H9 (cell line): ENCODE data around the gene DCAF7. TPM values are rescaled to one million over a fixed set of nuclear protein-coding genes. Genes with fewer than 3 reads are reported as not detected.

Experiments used
- DNase-seq: peaks from one replicate; pipeline ENCODE4 v3.0.0-alpha.2; 2017
- H2AFZ ChIP-seq: one replicate; pipeline ENCODE4 v1.6.1; 2013; ENCODE audit warnings: mild to moderate bottlenecking, low read length, control low read depth, moderate library complexity
- H2AK5ac ChIP-seq: 2 replicates; pipeline ENCODE4 v1.6.1; 2013; ENCODE audit warnings: low read length, control low read depth, mixed read lengths; ENCODE audit not compliant: insufficient read length
- H2BK120ac ChIP-seq: one replicate; pipeline ENCODE4 v1.6.1; 2013; ENCODE audit warnings: low read depth, mild to moderate bottlenecking, low read length, control low read depth, inconsistent platforms; ENCODE audit not compliant: poor library complexity, severe bottlenecking
- H2BK12ac ChIP-seq: 2 replicates; pipeline ENCODE4 v1.6.1; 2013; ENCODE audit warnings: low read length, control low read depth, mixed read lengths, low read depth; ENCODE audit not compliant: insufficient read length
- H2BK15ac ChIP-seq: 2 replicates; pipeline ENCODE4 v1.6.1; 2013; ENCODE audit warnings: low read depth, low read length, control low read depth
- H2BK20ac ChIP-seq: one replicate; pipeline ENCODE4 v1.6.1; 2013; ENCODE audit warnings: low read depth, mild to moderate bottlenecking, low read length, control low read depth, inconsistent platforms; ENCODE audit not compliant: poor library complexity, severe bottlenecking
- H2BK5ac ChIP-seq: 2 replicates; pipeline ENCODE4 v1.6.1; 2013; ENCODE audit warnings: low read length, control low read depth, mixed read lengths; ENCODE audit not compliant: insufficient read length
- H3K14ac ChIP-seq: 2 replicates; pipeline ENCODE4 v1.6.1; 2013; ENCODE audit warnings: low read length, control low read depth; ENCODE audit not compliant: insufficient read depth
- H3K18ac ChIP-seq: 2 replicates; pipeline ENCODE4 v1.6.1; 2013; ENCODE audit warnings: low read depth, mild to moderate bottlenecking, mixed read lengths, low read length, control low read depth; ENCODE audit not compliant: insufficient read length
- H3K23ac ChIP-seq: 2 replicates; pipeline ENCODE4 v1.6.1; 2013; ENCODE audit warnings: low read length, control low read depth, mixed read lengths, low read depth; ENCODE audit not compliant: insufficient read length
- H3K23me2 ChIP-seq: 2 replicates; pipeline ENCODE4 v1.6.1; 2013; ENCODE audit warnings: low read depth, mild to moderate bottlenecking, mixed read lengths, low read length, control low read depth; ENCODE audit not compliant: insufficient read length, poor library complexity, severe bottlenecking
- H3K27ac ChIP-seq: 2 replicates; pipeline ENCODE4 v1.5.1; 2013; ENCODE audit warnings: low read length, control low read depth, mixed read lengths, low read depth; ENCODE audit not compliant: insufficient read length
- H3K27me3 ChIP-seq: 2 replicates; pipeline ENCODE4 v1.6.1; 2013; ENCODE audit warnings: low read length, control low read depth, inconsistent platforms; ENCODE audit not compliant: insufficient read depth
- H3K4ac ChIP-seq: 2 replicates; pipeline ENCODE4 v1.6.1; 2013; ENCODE audit warnings: low read depth, mild to moderate bottlenecking, control low read depth, inconsistent platforms, low read length, moderate library complexity
- H3K4me1 ChIP-seq: 2 replicates; pipeline ENCODE4 v1.6.1; 2013; ENCODE audit warnings: low read length, control low read depth, inconsistent platforms; ENCODE audit not compliant: insufficient read depth
- H3K4me2 ChIP-seq: 2 replicates; pipeline ENCODE4 v1.6.1; 2013; ENCODE audit warnings: low read length, control low read depth, mixed read lengths; ENCODE audit not compliant: insufficient read length, insufficient read depth
- H3K56ac ChIP-seq: 2 replicates; pipeline ENCODE4 v1.6.1; 2013; ENCODE audit warnings: low read depth, mild to moderate bottlenecking, mixed read lengths, low read length, control low read depth; ENCODE audit not compliant: insufficient read length
- H3K79me1 ChIP-seq: 2 replicates; pipeline ENCODE4 v1.6.1; 2013; ENCODE audit warnings: low read depth, mild to moderate bottlenecking, moderate library complexity, low read length, control low read depth, inconsistent platforms; ENCODE audit not compliant: insufficient read depth, poor library complexity, severe bottlenecking
- H3K79me2 ChIP-seq: 2 replicates; pipeline ENCODE4 v1.6.1; 2013; ENCODE audit warnings: low read length, control low read depth, inconsistent platforms; ENCODE audit not compliant: insufficient read depth
- H3K9ac ChIP-seq: 2 replicates; pipeline ENCODE4 v1.6.1; 2013; ENCODE audit warnings: low read length, control low read depth, mixed read lengths; ENCODE audit not compliant: insufficient read length; ENCODE audit errors: extremely low read depth
- H3K9me3 ChIP-seq: one replicate; pipeline ENCODE4 v1.6.1; 2013; ENCODE audit warnings: low read depth, low read length, inconsistent platforms; ENCODE audit not compliant: control insufficient read depth
- H3T11ph ChIP-seq: one replicate; pipeline ENCODE4 v1.6.1; 2013; ENCODE audit warnings: mild to moderate bottlenecking, low read length, control low read depth, inconsistent platforms
- H4K20me1 ChIP-seq: one replicate; pipeline ENCODE4 v1.6.1; 2013; ENCODE audit not compliant: control insufficient read depth, insufficient read length, insufficient read depth
- H4K5ac ChIP-seq: 2 replicates; pipeline ENCODE4 v1.6.1; 2013; ENCODE audit warnings: low read depth, mild to moderate bottlenecking, mixed read lengths, low read length, control low read depth; ENCODE audit not compliant: insufficient read length
- H4K8ac ChIP-seq: replicated peaks from 2 replicates; pipeline ENCODE4 v1.6.1; 2013; ENCODE audit warnings: low read length, control low read depth, mixed read lengths, low read depth; ENCODE audit not compliant: insufficient read length
- H4K91ac ChIP-seq: 2 replicates; pipeline ENCODE4 v1.6.1; 2013; ENCODE audit warnings: low read depth, mild to moderate bottlenecking, moderate library complexity, mixed read lengths, low read length, control low read depth; ENCODE audit not compliant: insufficient read length
- H3K27ac Mint-ChIP-seq, 3 experiments: 2 replicates in 2 of 3; 3 replicates in 1 of 3; pipeline ENCODE4 v1.8.0; 2020 to 2021; ENCODE audit warnings: mixed read lengths in 3 of 3, mild to moderate bottlenecking in 1 of 3, moderate library complexity in 1 of 3
- H3K27me3 Mint-ChIP-seq: 2 replicates; pipeline ENCODE4 v1.8.0; 2021; ENCODE audit warnings: low read depth, mild to moderate bottlenecking, moderate library complexity, mixed read lengths
- H3K36me3 Mint-ChIP-seq, 3 experiments: 2 replicates in 2 of 3; 3 replicates in 1 of 3; pipeline ENCODE4 v1.8.0; 2020 to 2021; ENCODE audit warnings: low read depth in 3 of 3, mixed read lengths in 3 of 3; ENCODE audit not compliant: insufficient read depth in 1 of 3
- H3K4me1 Mint-ChIP-seq, 2 experiments: 2 replicates each; pipeline ENCODE4 v1.8.0; 2020; ENCODE audit warnings: mixed read lengths in 2 of 2
- H3K4me3 Mint-ChIP-seq, 2 experiments: 2 replicates in 1 of 2; 3 replicates in 1 of 2; pipeline ENCODE4 v1.8.0; 2020 to 2021; ENCODE audit warnings: mild to moderate bottlenecking in 2 of 2, mixed read lengths in 2 of 2, moderate library complexity in 1 of 2
- H3K9me3 Mint-ChIP-seq, 2 experiments: 2 replicates in 1 of 2; 3 replicates in 1 of 2; pipeline ENCODE4 v1.8.0; 2020; ENCODE audit warnings: mild to moderate bottlenecking in 2 of 2, mixed read lengths in 2 of 2, moderate library complexity in 1 of 2
- WGBS: extraction: QIAGEN DNeasy Blood & Tissue Kit; methylation state at CpG from one replicate; pipeline ENCODE4 v1.1.7; 2013; ENCODE audit warnings: missing lambda C conversion rate, low lambda C conversion rate, mixed read lengths; ENCODE audit not compliant: insufficient read length; ENCODE audit errors: extremely low coverage; 5-methylcytosine and 5-hydroxymethylcytosine counted together
- total RNA-seq: library from RNA; stranded (reverse); gene quantifications from 2 replicates; pipeline ENCODE4 v1.2.1, GENCODE V29; 2021
- TF ChIP-seq, protein P1 (sequence below): fragments of 200-600 bp; sonication (generic); conservative IDR thresholded peaks from 3 replicates; pipeline ENCODE4 v1.8.0; 2021; ENCODE audit warnings: antibody characterized with exemption, mild to moderate bottlenecking

Gene DCAF7
- total RNA-seq, 1 experiment from 2014 or later = 86.2 TPM

DNA sequence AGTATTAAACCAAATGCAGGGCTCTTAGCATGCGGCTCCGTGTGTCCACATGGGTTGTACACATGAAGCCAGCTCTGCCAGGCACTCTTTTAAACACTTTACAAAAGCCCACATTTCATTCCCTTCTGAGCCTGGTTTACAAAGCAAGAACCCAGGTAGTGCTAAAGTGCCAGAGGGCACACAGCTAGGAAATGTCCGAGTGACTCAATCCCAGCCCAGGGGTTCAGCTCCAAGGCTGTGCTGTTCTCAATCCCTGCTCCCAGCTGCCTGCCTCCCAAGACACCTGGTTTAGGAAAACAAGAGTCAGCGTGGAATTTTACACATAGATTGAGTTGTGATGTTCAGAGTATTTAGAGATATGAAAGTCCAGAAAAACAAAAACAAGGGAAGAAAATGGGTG, 13.3 kb upstream of the DCAF7 start:
- Histone ChIP-seq H3T11ph (no peak overlapping the region), H3K56ac (no peak overlapping the region), H3K4ac (no peak overlapping the region), H3K79me2 (no peaks in the 10 kb centered on the region), H2BK12ac (no peak overlapping the region), H3K14ac (no peak overlapping the region), H2AFZ (no peak overlapping the region), H3K27ac (no peak overlapping the region), H3K23me2 (peaks cover 8% of the 10 kb centered on the region), H4K8ac (no peak overlapping the region), H2BK15ac (no peak overlapping the region), H3K18ac (no peak overlapping the region), H3K9ac (no peak overlapping the region), H3K27me3 (no peaks in the 10 kb centered on the region; the same call in 1 of the 2 replicates), H3K4me1 (peaks cover 6% of the 10 kb centered on the region; the same call in 1 of the 2 replicates), H3K9me3 (no peaks in the 10 kb centered on the region), H4K5ac (no peak overlapping the region), H2AK5ac (no peak overlapping the region), H4K20me1 (no peaks in the 10 kb centered on the region), H2BK120ac (no peak overlapping the region), H3K23ac (no peak overlapping the region), H2BK5ac (no peak overlapping the region), H2BK20ac (no peak overlapping the region), H3K79me1 (no peaks in the 10 kb centered on the region), H3K4me2 (no peak overlapping the region), H4K91ac (no peak overlapping the region)
- no CpG with 5 or more reads among the region's 4 CpGs for WGBS
- Mint-ChIP-seq H3K27ac (no peak overlapping the region), H3K4me3 (no peak overlapping the region), H3K36me3 (no peaks in the 10 kb centered on the region; a peak in 1 of 7 replicates), H3K9me3 (no peaks in the 10 kb centered on the region; a peak in 2 of 5 replicates), H3K27me3 (peaks cover 14% of the 10 kb centered on the region), H3K4me1 (peaks cover 9 to 12% of the 10 kb centered on the region in 2 experiments)
- no peak for DNase-seq
- TF ChIP-seq, protein P1, sequence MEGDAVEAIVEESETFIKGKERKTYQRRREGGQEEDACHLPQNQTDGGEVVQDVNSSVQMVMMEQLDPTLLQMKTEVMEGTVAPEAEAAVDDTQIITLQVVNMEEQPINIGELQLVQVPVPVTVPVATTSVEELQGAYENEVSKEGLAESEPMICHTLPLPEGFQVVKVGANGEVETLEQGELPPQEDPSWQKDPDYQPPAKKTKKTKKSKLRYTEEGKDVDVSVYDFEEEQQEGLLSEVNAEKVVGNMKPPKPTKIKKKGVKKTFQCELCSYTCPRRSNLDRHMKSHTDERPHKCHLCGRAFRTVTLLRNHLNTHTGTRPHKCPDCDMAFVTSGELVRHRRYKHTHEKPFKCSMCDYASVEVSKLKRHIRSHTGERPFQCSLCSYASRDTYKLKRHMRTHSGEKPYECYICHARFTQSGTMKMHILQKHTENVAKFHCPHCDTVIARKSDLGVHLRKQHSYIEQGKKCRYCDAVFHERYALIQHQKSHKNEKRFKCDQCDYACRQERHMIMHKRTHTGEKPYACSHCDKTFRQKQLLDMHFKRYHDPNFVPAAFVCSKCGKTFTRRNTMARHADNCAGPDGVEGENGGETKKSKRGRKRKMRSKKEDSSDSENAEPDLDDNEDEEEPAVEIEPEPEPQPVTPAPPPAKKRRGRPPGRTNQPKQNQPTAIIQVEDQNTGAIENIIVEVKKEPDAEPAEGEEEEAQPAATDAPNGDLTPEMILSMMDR = no peak
